ENCODE results near the gene RASGRF1. TPM values are rescaled to one million over a fixed set of nuclear protein-coding genes. Genes with fewer than 3 reads are reported as not detected.

The RASGRF1 gene
- total and polyA plus RNA-seq, 12 donors, result 0.11 to 6.9 (median 0.46) TPM

DNA sequence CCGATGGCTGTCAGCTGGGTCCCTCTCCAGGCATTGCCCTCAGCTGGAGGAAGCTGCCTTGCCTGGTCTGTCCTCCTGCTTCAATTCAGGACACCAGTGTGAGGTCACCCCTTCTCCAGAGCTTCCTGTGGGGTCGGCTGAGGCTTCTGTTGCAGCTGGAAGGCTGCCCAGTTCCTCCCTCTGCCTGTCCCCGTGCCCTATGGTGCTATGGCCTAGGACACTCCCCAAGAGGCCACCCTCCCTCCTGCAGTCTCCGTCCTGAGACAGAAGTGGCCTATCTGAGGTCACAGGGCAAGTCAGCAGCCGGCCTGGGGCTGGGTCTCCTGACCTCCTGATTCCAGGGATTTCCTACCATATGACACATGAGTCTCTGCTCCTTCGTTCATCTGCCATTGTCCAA is 57.9 kb downstream of the RASGRF1 start:
- H3K27me3 ChIP-seq, result no peaks in the 10 kb centered on the region
- H3K4me3 ChIP-seq, result no peak overlapping the region
- H3K4me1 ChIP-seq (replicated peaks in 1 of 2), result no peaks in the 10 kb centered on the region
- peak in 1 of 7 donors; percentile 18 for DNase-seq
- intact Hi-C loops (cut with DNase I), result no loop called here
- no peaks in the 10 kb centered on the region for H3K36me3 ChIP-seq (replicated peaks in 1 of 2)
- no peak overlapping the region for H3K27ac ChIP-seq
- no peaks in the 10 kb centered on the region for H3K9me3 ChIP-seq (replicated peaks in 1 of 3)
- TF ChIP-seq POLR2A (IDR thresholded peaks at IDR 0.05), result no peak
- TF ChIP-seq, protein P1, sequence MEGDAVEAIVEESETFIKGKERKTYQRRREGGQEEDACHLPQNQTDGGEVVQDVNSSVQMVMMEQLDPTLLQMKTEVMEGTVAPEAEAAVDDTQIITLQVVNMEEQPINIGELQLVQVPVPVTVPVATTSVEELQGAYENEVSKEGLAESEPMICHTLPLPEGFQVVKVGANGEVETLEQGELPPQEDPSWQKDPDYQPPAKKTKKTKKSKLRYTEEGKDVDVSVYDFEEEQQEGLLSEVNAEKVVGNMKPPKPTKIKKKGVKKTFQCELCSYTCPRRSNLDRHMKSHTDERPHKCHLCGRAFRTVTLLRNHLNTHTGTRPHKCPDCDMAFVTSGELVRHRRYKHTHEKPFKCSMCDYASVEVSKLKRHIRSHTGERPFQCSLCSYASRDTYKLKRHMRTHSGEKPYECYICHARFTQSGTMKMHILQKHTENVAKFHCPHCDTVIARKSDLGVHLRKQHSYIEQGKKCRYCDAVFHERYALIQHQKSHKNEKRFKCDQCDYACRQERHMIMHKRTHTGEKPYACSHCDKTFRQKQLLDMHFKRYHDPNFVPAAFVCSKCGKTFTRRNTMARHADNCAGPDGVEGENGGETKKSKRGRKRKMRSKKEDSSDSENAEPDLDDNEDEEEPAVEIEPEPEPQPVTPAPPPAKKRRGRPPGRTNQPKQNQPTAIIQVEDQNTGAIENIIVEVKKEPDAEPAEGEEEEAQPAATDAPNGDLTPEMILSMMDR (IDR thresholded peaks at IDR 0.05), result no peak
- WGBS, 4 donors, result 55 to 80% (median 60%) methylated on average over 2 to 6 of the region's 6 CpGs

DNA sequence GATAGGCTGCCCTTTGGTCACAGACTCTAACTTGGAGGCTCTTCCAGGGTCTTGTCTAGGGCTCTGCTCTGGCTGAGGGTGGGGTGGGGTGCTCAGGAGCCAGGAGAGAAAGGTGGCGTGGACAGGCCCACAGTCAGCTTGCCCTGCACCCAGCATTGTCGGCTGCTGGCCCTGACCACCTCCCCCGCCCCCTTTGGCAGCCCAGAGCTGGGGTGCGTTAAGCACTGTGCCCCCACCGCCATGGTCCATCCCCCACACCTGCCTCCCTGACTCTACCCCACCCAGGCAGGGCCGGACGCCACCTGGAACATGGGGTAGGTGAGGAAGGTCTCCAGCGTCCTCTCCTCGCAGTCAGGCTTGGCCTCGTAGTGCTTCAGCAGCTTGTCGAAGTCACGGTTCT is 58.8 kb downstream of the RASGRF1 start:
- Histone ChIP-seq H3K4me1 (replicated peaks in 1 of 2) (no peaks in the 10 kb centered on the region), H3K27ac (no peak overlapping the region), H3K27me3 (no peaks in the 10 kb centered on the region), H3K36me3 (replicated peaks in 1 of 2) (no peaks in the 10 kb centered on the region), H3K4me3 (no peak overlapping the region), H3K9me3 (replicated peaks in 1 of 3) (no peaks in the 10 kb centered on the region)
- DNase-seq, result no peak
- no peak for TF ChIP-seq POLR2A (IDR thresholded peaks at IDR 0.05)
- intact Hi-C loops (cut with DNase I), result no loop called here
- 94 to 100% (median 94%) methylated on average over 1 to 12 of the region's 12 CpGs for WGBS, 4 donors

DNA sequence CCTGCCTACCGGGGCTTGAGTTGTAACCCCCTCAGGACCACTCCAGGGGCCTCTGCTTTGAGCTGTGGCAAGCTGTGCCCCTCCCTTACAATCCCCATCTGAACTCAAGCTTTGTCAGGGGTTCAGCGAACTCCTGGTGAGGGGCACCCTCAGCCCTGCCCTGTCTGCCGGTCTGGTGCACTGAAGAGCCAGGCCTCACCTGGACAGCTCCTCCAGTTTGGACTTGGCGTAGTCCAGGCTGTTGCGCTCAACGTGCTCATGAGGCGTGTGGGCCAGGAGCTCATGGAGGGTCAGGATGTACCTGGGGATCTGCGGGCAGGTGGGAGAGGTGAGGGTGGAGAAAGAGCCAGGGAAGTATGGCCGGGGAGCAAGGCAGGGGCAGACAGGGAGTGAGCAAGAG is 59.4 kb downstream of the RASGRF1 start:
- Histone ChIP-seq H3K27me3 (no peaks in the 10 kb centered on the region), H3K9me3 (replicated peaks in 1 of 3) (no peaks in the 10 kb centered on the region), H3K27ac (no peak overlapping the region), H3K4me3 (no peak overlapping the region), H3K4me1 (replicated peaks in 1 of 2) (no peaks in the 10 kb centered on the region), H3K36me3 (replicated peaks in 1 of 2) (no peaks in the 10 kb centered on the region)
- WGBS, 4 donors, result 89 to 100% (median 94%) methylated on average over 5 to 9 of the region's 9 CpGs
- intact Hi-C loops (cut with DNase I), result no loop called here
- TF ChIP-seq POLR2A (IDR thresholded peaks at IDR 0.05), result no peak
- TF ChIP-seq, protein P1 (IDR thresholded peaks at IDR 0.05), result no peak
- DNase-seq, result no peak

DNA sequence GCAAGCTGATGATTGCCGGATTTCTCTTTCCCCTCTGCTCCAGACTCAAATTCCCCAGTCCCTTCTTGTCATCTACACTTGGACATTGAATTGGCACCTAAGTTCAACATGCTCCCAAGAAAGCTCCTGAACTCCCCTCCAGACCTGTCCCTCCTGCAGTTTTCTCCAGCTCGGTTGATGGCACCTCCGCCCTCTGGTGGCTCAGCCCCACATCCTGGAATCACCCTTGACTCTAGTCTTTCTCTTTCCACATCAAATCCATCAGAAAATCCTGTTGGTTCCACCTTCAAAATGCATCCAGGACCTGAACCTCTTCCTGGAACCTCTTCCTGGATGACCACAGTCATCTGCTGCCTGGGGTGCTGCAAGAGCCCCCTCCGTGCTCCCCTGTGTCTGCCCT is 60.1 kb downstream of the RASGRF1 start:
- 91 to 97% (median 93%) methylated on average over 3 to 4 of the region's 4 CpGs for WGBS, 4 donors
- no peaks in the 10 kb centered on the region for H3K36me3 ChIP-seq (replicated peaks in 1 of 2)
- TF ChIP-seq POLR2A (IDR thresholded peaks at IDR 0.05), result no peak
- TF ChIP-seq, protein P1 (IDR thresholded peaks at IDR 0.05), result no peak
- no peak overlapping the region for H3K4me3 ChIP-seq
- H3K27me3 ChIP-seq, result no peaks in the 10 kb centered on the region
- H3K27ac ChIP-seq, result no peak overlapping the region
- no peaks in the 10 kb centered on the region for H3K4me1 ChIP-seq (replicated peaks in 1 of 2)
- no peaks in the 10 kb centered on the region for H3K9me3 ChIP-seq (replicated peaks in 1 of 3)
- intact Hi-C loops (cut with DNase I), result no loop called here
- no peak for DNase-seq

DNA sequence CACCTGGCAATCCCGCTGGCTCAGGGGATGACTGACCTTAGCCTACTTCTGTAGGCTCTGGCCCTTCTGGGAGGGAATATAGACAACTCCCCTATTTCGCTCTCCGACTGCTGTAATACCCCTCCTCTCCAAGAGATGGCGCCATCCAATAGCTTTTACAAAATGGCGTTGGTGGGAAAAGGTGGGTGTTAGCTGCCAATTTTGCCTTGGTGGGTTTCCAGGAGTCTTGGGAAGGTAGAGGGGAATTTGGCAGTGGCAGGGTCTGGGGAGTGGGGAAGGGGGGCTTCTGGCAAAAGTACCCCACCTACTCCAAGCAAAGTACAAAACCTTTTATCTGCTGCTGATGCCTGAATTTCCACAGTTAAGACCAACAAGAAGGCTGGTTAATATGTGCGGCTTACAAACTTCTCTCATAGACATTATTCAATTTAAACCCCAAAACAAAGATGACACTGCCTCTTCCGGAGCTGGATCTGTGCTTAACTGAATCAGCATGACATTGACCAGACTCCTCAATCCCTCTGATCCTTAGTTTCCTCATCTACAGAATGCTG is 62.1 kb downstream of the RASGRF1 start:
- WGBS, 4 donors, result 20 to 30% (median 27%) methylated on average over 7 of the region's 7 CpGs

More for the DNA sequence above, 62.1 kb downstream of the RASGRF1 start:
- intact Hi-C loops (cut with DNase I), result loop anchor here (2.0 to 5.0 kb wide), 2 partner anchors 154 to 156 kb away; no protein-coding TSS in a partner anchor
- TF ChIP-seq, protein P1 (IDR thresholded peaks at IDR 0.05), result peak; percentile 73 to 91 (median 85)
- TF ChIP-seq POLR2A (IDR thresholded peaks at IDR 0.05), result no peak
- Histone ChIP-seq H3K27ac (no peak overlapping the region), H3K4me3 (no peak overlapping the region), H3K4me1 (replicated peaks in 1 of 2) (no peaks in the 10 kb centered on the region), H3K36me3 (replicated peaks in 1 of 2) (no peaks in the 10 kb centered on the region), H3K9me3 (replicated peaks in 1 of 3) (no peaks in the 10 kb centered on the region), H3K27me3 (no peaks in the 10 kb centered on the region)
- peak in 6 of 7 donors; percentile 32 to 73 (median 53) for DNase-seq

All from adrenal gland (tissue), 12 donors.